B cell (primary cell): ENCODE data around the gene EYA4.

Experiments
- EZH2 ChIP-seq: IDR thresholded peaks from 2 replicates; pipeline ENCODE4 v1.6.1; 2012; ENCODE audit warnings: borderline replicate concordance, low read depth, mild to moderate bottlenecking, moderate library complexity, low read length; ENCODE audit not compliant: insufficient read depth, poor library complexity, severe bottlenecking
- TF ChIP-seq, protein P1 (sequence below): fragments of 200-600 bp; IDR thresholded peaks from one replicate; pipeline ENCODE4 v1.8.0; 2022; ENCODE audit warnings: antibody characterized with exemption, mild to moderate bottlenecking

GRCh38 chr6:133214267-133214666 lies 26.9 kb upstream of the EYA4 start:
- TF ChIP-seq, protein P1, sequence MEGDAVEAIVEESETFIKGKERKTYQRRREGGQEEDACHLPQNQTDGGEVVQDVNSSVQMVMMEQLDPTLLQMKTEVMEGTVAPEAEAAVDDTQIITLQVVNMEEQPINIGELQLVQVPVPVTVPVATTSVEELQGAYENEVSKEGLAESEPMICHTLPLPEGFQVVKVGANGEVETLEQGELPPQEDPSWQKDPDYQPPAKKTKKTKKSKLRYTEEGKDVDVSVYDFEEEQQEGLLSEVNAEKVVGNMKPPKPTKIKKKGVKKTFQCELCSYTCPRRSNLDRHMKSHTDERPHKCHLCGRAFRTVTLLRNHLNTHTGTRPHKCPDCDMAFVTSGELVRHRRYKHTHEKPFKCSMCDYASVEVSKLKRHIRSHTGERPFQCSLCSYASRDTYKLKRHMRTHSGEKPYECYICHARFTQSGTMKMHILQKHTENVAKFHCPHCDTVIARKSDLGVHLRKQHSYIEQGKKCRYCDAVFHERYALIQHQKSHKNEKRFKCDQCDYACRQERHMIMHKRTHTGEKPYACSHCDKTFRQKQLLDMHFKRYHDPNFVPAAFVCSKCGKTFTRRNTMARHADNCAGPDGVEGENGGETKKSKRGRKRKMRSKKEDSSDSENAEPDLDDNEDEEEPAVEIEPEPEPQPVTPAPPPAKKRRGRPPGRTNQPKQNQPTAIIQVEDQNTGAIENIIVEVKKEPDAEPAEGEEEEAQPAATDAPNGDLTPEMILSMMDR = no peak
- no peak for TF ChIP-seq EZH2
